Tibial nerve (tissue), 4 donors: ENCODE measurements around the gene DHRSX.

Experiments used
- CTCF ChIP-seq, 5 experiments: fragments of 200-600 bp in 3 of 5; fragments of 450-650 bp in 2 of 5; sonication (generic) in 3 of 5; IDR thresholded peaks; one replicate each; pipeline ENCODE4 v1.5.1; 2016 to 2019; ENCODE audit warnings: antibody characterized with exemption in 5 of 5, mild to moderate bottlenecking in 3 of 5, moderate library complexity in 2 of 5
- EP300 ChIP-seq, 2 donors: sonication (generic); formaldehyde crosslinking; IDR thresholded peaks; one replicate each; pipeline ENCODE4 v1.6.1; 2017; ENCODE audit warnings: antibody characterized with exemption in 2 of 2, mild to moderate bottlenecking in 1 of 2

- TF ChIP-seq CTCF (IDR thresholded peaks at IDR 0.05) (no peak), EP300 (IDR thresholded peaks at IDR 0.05) (no peak)
Observed at GRCh38 chrX:2242326-2242725, 258.4 kb downstream of the DHRSX start.
